HUES6 (cell line): Measurements from ENCODE around the gene UBE3C.
"Not testable (repeated sequence)": the region's sequence is repeated elsewhere in the genome, so short reads cannot be mapped to it uniquely, and the experiment has no call there.

ENCODE experiments used
- H3K27ac ChIP-seq: 2 replicates; pipeline ENCODE4 v1.7.0; 2013; ENCODE audit warnings: low read depth, mild to moderate bottlenecking, low read length, inconsistent platforms
- H3K27me3 ChIP-seq: 2 replicates; pipeline ENCODE4 v1.6.1; 2013; ENCODE audit warnings: low read length; ENCODE audit not compliant: control insufficient read depth, insufficient read depth
- H3K36me3 ChIP-seq: 2 replicates; pipeline ENCODE4 v1.6.1; 2013; ENCODE audit warnings: low read length; ENCODE audit not compliant: control insufficient read depth, insufficient read depth
- H3K4me1 ChIP-seq: 2 replicates; pipeline ENCODE4 v1.6.1; 2013; ENCODE audit warnings: low read length; ENCODE audit not compliant: control insufficient read depth, insufficient read depth
- H3K4me3 ChIP-seq: 2 replicates; pipeline ENCODE4 v1.5.1; 2013; ENCODE audit warnings: low read depth, low read length
- H3K9ac ChIP-seq: one replicate; pipeline ENCODE4 v1.6.1; 2013; ENCODE audit warnings: mild to moderate bottlenecking, low read length
- H3K9me3 ChIP-seq: 2 replicates; pipeline ENCODE4 v1.6.1; 2013; ENCODE audit warnings: low read depth, low read length; ENCODE audit not compliant: control insufficient read depth, insufficient read depth

Gene UBE3C

GRCh38 chr7:157239571-157240270 is 101.0 kb downstream of the UBE3C start:
- no peaks in the 10 kb centered on the region for H3K9me3 ChIP-seq
- H3K36me3 ChIP-seq = peaks cover 48% of the 10 kb centered on the region
- H3K27ac ChIP-seq = no peak overlapping the region
- H3K27me3 ChIP-seq = no peaks in the 10 kb centered on the region
- H3K9ac ChIP-seq = no peak overlapping the region
- H3K4me1 ChIP-seq = no peaks in the 10 kb centered on the region
- H3K4me3 ChIP-seq = no peak overlapping the region

- Histone ChIP-seq H3K27me3 (no peaks in the 10 kb centered on the region), H3K27ac (no peak overlapping the region), H3K9me3 (no peaks in the 10 kb centered on the region), H3K36me3 (peaks cover 42% of the 10 kb centered on the region), H3K9ac (no peak overlapping the region), H3K4me3 (no peak overlapping the region), H3K4me1 (no peaks in the 10 kb centered on the region)
Observed at GRCh38 chr7:157241631-157242030, 102.9 kb downstream of the UBE3C start.

GRCh38 chr7:157244516-157245294 is 106.0 kb downstream of the UBE3C start:
- peaks cover 40% of the 10 kb centered on the region for H3K36me3 ChIP-seq
- no peak overlapping the region for H3K27ac ChIP-seq
- H3K9me3 ChIP-seq = no peaks in the 10 kb centered on the region
- no peak overlapping the region for H3K4me3 ChIP-seq
- H3K27me3 ChIP-seq = no peaks in the 10 kb centered on the region
- H3K4me1 ChIP-seq = no peaks in the 10 kb centered on the region
- no peak overlapping the region for H3K9ac ChIP-seq

- Histone ChIP-seq H3K9me3 (no peaks in the 10 kb centered on the region), H3K4me3 (no peak overlapping the region), H3K27me3 (no peaks in the 10 kb centered on the region), H3K9ac (no peak overlapping the region), H3K4me1 (no peaks in the 10 kb centered on the region), H3K36me3 (peaks cover 37% of the 10 kb centered on the region), H3K27ac (no peak overlapping the region)
Observed at GRCh38 chr7:157246052-157246451, 107.3 kb downstream of the UBE3C start.

- peaks cover 41% of the 10 kb centered on the region for H3K36me3 ChIP-seq
Observed at GRCh38 chr7:157248659-157249058, 109.9 kb downstream of the UBE3C start.

GRCh38 chr7:157250605-157251228 is 112.0 kb downstream of the UBE3C start:
- no peak overlapping the region for H3K27ac ChIP-seq
- H3K9ac ChIP-seq = no peak overlapping the region
- peaks cover 56% of the 10 kb centered on the region for H3K36me3 ChIP-seq
- no peak overlapping the region for H3K4me3 ChIP-seq
- no peaks in the 10 kb centered on the region for H3K4me1 ChIP-seq
- H3K9me3 ChIP-seq = no peaks in the 10 kb centered on the region
- no peaks in the 10 kb centered on the region for H3K27me3 ChIP-seq

More at GRCh38 chr7:157248659-157249058, 109.9 kb downstream of the UBE3C start:
- no peak overlapping the region for H3K4me3 ChIP-seq
- H3K27me3 ChIP-seq = no peaks in the 10 kb centered on the region
- no peak overlapping the region for H3K9ac ChIP-seq
- no peaks in the 10 kb centered on the region for H3K4me1 ChIP-seq
- no peak overlapping the region for H3K27ac ChIP-seq
- no peaks in the 10 kb centered on the region for H3K9me3 ChIP-seq

- not testable (repeated sequence) for H3K9ac ChIP-seq, H3K4me3 ChIP-seq, H3K4me1 ChIP-seq, H3K27ac ChIP-seq, H3K9me3 ChIP-seq, H3K27me3 ChIP-seq
- H3K36me3 ChIP-seq = peaks cover 62% of the 10 kb centered on the region
Observed at GRCh38 chr7:157251817-157252216, 113.1 kb downstream of the UBE3C start.

GRCh38 chr7:157253850-157254249 is 115.1 kb downstream of the UBE3C start:
- Histone ChIP-seq H3K4me1 (no peaks in the 10 kb centered on the region), H3K27me3 (no peaks in the 10 kb centered on the region), H3K4me3 (no peak overlapping the region), H3K9ac (no peak overlapping the region), H3K27ac (no peak overlapping the region), H3K9me3 (no peaks in the 10 kb centered on the region), H3K36me3 (peaks cover 62% of the 10 kb centered on the region)

GRCh38 chr7:157254781-157255180 is 116.1 kb downstream of the UBE3C start:
- H3K27ac ChIP-seq, H3K9ac ChIP-seq, H3K4me3 ChIP-seq, H3K27me3 ChIP-seq, H3K9me3 ChIP-seq, H3K4me1 ChIP-seq: not testable (repeated sequence)
- peaks cover 66% of the 10 kb centered on the region for H3K36me3 ChIP-seq

GRCh38 chr7:157255201-157255606 is 116.5 kb downstream of the UBE3C start:
- Histone ChIP-seq H3K27ac (no peak overlapping the region), H3K27me3 (no peaks in the 10 kb centered on the region), H3K4me1 (no peaks in the 10 kb centered on the region), H3K9ac (no peak overlapping the region), H3K4me3 (no peak overlapping the region), H3K9me3 (no peaks in the 10 kb centered on the region), H3K36me3 (peaks cover 66% of the 10 kb centered on the region)

GRCh38 chr7:157263156-157263555 is 124.4 kb downstream of the UBE3C start:
- no peaks in the 10 kb centered on the region for H3K9me3 ChIP-seq
- H3K27ac ChIP-seq = no peak overlapping the region
- H3K9ac ChIP-seq = no peak overlapping the region
- H3K4me1 ChIP-seq = no peaks in the 10 kb centered on the region
- no peak overlapping the region for H3K4me3 ChIP-seq
- H3K27me3 ChIP-seq = no peaks in the 10 kb centered on the region
- peaks cover 81% of the 10 kb centered on the region for H3K36me3 ChIP-seq
